Measurements from ENCODE around the gene WDR7.

WDR7 gene

DNA sequence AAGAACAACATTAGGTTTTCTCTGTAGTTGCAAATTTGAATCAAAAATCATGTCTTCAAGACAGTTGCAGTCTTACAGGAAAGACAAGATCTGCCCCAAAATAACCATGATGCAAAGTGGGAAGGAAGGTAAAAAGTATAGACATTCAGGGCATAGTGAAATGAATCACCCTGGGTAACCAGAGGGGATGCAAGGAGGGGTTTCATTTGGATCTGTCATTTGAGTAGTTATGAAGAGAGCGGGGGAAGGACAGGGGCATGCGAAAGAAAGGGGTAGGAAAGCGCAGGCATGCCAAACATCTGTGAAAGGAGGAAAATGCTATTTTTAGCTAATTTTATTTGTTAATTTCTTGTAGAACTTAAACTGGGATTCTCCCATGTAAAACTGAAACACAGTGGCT lies 276.6 kb downstream of the WDR7 start:
- DNase-seq (ENCODE audit: insufficient read length, low spot score), result no peak
- FAIRE-seq, result no peak

DNA sequence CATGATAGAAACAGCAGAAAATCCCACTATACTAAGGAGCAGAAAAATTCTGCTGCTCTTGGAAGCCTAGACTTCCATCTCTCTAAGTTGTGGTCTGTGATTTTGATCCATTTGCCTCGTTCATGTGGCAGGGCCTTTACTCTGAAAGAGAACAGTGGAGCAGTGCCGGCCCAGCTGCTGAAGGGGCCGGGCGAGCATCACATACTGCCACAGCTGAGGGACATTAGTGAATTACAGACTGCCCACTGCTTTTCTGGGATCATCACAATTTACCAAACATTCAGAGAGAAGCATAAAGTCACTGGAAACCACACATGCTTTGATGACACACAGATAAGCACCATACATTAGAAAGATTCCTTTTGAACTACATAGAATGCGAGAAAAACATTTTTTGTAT lies 278.7 kb downstream of the WDR7 start:
- no peak for FAIRE-seq

DNA sequence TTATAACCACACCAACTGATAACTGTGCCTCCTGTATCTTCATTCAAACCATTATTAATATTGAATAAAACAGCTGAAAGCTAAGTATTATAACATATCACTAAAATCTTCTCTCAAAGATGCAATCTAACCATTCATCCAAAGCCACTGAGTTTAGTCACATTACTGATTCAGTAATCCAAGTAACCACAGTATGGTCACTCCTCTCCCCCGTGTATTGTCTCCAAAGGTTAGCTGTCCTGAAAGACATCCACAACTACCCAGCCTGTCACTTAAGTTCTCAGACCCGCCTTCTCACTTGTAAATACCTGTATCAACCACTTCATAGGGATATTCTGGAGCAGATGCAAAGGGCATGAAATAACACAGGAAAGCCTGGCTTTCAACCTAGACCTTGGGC lies 282.3 kb downstream of the WDR7 start:
- DNase-seq (ENCODE audit: insufficient read length, low spot score) (no peak), FAIRE-seq (no peak)

More for the DNA sequence above, 278.7 kb downstream of the WDR7 start:
- no peak for DNase-seq (ENCODE audit: insufficient read length, low spot score)

DNA sequence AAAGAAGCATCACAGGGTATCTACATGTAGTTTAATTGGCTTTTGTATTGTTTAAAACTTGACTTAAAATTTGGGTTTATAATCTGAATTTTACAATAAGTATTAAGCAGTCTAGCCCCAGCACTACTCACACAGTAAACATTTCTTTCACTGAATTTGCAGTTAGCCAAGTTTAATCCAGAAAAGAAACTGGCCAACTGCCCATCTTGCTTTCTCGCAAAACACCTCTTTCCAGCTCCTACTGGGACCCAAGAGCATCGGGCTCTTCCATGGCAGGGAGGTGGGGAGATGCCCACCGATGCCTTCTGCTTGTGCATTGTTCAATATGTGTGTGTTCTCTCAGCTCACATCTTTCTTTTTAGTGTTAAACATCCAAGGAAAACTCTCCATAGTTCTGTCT lies 283.0 kb downstream of the WDR7 start:
- DNase-seq (ENCODE audit: insufficient read length, low spot score) (no peak), FAIRE-seq (no peak)

DNA sequence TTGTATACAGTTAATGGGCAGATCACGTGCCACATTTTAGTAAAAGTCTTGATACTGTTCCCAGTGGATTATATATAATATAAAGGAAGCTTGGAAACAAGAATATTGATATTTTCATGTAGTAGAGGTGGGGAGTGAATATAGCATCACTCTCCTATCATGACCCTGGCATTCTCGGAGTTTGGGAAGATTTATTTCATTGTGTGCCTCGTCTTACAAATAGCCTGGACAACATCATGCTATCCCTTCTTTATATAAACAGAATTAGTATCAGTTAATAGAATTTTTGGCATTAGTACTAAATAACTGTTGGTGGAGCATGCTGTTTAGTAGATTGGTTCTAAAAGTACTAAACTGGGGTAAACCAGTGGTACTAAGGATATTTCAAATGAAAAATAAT lies 283.7 kb downstream of the WDR7 start:
- DNase-seq (ENCODE audit: insufficient read length, low spot score), result no peak
- FAIRE-seq, result no peak

DNA sequence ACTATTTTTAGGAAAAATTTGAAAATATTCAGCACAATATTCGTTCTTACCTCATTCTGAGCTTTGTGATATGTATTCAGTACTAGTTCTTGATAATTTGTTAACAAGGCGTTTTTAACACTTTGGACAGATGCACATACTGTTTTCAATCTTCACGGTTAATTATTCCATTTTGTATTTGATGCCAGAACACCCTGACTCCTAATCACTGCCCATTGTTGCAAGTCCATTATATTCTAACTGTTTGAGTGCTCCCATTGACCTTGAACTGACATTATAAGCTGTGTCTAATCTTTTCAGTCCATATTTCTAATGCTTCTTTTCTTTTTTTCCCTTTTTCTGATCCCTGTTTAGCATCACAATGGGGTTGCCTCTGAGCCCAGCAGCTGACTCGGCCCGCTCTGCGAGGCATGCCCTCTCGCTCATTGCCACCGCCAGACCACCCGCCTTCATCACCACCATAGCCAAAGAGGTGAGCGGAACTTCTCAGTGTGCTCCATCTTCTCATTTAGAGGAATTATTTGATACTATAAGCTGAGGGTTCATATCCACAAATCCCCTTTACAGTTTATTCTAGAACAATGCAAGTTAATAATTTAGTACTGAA lies 284.4 kb downstream of the WDR7 start:
- DNase-seq (ENCODE audit: insufficient read length, low spot score), result no peak
- no peak for FAIRE-seq

DNA sequence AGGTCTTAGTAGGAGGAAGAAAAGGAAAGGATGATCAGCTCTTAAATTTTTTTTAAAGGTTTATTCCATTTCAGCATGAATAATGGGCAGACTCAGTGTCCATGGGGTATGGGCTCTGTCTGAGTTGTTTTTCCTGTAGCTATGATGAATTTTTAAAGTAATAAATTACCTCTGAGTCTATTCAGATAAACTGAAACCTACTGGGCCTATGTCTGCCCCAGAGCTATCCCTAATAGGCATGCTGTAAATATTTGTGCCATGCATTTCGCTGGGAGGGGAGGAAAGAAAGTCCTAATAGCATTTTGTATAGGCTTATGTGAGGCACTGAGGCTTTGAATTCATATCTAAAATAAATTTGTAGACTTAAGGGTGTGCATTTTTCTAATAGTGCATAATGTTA lies 285.3 kb downstream of the WDR7 start:
- FAIRE-seq, result no peak

DNA sequence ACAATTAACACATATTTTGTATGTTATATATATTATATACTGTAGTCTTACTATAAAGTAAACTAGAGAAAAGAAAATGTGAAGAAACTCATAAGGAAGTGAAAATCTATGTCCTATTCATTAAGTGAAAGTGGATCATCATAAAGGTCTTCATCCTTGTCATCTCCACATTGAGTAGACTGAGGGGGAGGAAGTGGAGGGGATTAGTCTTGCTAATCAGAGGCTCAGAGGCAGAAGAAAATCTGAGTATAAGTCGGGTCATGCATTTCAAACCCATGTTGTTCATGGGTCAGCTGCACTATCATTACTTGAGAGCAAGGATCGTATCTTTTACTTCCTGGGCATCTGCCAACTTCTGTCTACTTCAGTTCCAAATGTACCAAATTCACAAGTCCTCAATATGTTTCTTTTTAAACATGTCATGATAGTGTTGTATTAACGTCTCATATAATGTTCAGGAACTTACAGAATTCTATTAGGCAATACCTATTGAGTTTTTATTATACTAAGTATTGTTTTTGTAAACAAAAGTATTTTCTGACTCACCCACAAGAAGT lies 286.8 kb downstream of the WDR7 start:
- FAIRE-seq (no peak), DNase-seq (ENCODE audit: insufficient read length, low spot score) (no peak)

More for the DNA sequence above, 285.3 kb downstream of the WDR7 start:
- no peak for DNase-seq (ENCODE audit: insufficient read length, low spot score)

DNA sequence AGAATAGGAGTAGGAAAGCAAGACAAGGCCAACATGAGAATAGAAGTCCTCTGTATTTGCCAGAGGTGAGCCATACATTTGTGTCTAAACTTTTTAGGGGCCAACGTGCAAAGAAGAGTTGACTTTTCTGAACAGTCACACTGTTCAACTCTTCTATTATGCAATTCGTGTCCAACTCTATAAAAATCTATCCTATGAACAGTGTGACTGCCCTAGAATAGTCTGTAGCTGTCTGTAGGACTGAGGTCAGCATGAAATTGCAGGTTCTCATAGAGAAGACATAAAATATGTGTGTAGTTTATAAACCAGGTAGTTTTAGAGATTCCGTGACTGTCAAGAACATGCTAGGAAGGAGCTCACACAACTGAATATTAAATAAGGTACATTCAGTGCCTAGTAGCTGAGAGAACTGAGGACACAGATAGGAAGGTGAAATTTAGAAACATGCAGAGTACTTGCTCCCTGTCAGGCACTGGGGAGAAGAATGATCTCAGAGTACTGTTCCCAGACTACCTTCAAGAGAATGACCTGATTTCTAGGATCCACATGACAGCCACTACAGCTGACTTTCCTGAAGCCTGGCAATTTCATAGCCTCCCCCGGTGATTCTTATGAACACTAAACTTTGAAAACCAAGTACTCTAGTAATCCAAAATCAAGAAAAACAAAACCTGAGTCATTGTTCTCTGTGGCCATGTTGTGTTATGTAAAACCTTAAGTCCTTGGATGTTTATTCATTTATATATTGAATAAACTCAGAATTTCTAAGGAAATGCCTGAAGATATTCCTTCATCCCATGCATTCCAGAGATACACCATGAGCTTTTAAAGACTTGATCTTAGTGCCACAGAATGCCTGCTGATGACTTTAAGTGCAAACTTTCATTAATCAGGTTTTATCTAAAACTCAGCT lies 294.3 kb downstream of the WDR7 start:
- DNase-seq (ENCODE audit: insufficient read length, low spot score), result no peak
- FAIRE-seq, result no peak

DNA sequence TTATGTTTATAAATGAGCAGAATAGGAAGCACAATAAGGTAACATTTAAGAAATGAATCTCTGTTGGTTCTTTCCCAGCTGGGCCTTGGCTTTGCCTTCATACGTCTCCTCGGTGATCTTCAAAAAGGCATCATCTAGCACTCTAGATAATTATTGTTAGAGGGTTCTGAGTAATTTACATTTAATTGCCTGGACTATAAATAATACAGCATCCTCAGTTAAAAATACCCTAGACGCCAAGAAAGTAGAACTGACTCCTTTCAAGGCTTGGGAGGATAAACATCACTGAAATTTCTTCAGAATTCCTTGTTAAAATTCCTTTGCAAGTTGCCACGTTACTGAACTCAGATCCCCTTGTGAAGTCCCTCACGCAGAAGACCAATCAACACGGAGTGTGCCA lies 296.1 kb downstream of the WDR7 start:
- DNase-seq (ENCODE audit: insufficient read length, low spot score) (no peak), FAIRE-seq (no peak)

DNA sequence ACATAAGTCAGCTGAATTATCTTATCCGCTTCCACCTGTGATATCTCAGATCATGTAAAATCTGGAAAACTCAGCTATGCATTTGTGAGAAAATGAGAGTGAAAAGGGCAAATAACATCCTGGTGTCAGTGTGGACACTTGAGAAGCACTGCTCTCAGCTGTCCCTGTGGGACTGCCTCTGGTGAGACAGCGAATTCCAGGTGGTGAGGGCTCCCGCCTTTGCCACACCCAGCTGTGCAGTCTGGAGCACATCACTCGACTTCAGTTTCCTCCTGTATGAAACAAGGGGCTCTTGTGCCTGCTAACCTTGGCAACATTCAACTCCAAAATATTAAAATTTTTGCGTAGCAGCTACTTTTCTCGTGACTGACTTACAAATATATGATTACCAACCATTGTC lies 300.9 kb downstream of the WDR7 start:
- FAIRE-seq (no peak), DNase-seq (ENCODE audit: insufficient read length, low spot score) (no peak)

DNA sequence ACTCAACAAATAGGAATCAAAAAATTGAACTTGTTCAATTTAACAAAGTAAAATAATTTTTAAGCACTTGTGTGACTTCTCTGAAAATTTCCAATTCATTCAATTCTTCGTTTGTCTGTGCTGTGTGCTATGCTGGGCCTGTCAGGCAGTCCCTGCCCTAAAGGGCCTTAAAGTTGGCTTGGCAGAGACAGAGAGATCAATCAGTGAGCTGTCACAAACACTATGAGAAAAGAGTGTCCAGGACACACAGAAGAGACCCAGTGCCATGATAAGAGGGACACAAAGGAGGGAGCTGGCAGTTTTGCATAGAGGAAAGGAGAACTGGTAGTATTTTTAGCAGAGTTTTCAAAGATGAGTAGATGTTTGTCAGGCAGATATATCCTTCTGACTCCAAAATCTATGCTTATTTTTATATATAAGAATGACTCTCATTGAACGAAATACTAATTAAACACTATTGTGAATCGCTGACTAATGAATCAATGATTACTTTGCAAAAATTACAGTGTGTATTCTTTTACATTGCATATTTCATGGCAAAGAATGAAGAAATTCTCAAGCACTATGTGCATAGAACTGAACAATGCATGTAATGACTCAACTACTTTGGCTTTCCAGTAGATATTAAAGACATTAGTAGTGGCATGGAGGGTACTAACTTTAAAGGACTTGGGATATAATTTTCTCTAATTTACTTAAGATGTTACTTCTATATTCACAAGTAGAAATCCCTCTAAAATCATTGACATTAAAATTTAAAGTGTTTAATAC lies 302.5 kb downstream of the WDR7 start:
- no peak for DNase-seq (ENCODE audit: insufficient read length, low spot score)
- FAIRE-seq, result no peak

DNA sequence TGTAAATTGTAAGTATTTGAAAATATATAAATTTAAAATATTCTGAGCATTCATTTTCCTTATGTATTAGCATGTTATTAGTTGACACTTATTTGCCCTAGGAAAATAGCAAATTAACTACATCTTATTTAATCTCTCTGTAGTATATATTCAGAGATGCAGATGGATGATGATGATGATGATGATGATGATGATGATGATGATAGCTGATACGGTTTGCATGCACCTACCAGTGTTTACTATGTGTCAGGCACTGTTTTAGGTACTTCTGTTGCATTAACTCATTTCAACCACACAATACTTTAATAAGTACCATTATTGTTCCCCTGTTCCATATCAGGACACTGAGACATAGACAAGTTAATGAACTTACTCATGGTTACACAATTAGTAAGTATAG lies 304.3 kb downstream of the WDR7 start:
- DNase-seq (ENCODE audit: insufficient read length, low spot score) (no peak), FAIRE-seq (no peak)

DNA sequence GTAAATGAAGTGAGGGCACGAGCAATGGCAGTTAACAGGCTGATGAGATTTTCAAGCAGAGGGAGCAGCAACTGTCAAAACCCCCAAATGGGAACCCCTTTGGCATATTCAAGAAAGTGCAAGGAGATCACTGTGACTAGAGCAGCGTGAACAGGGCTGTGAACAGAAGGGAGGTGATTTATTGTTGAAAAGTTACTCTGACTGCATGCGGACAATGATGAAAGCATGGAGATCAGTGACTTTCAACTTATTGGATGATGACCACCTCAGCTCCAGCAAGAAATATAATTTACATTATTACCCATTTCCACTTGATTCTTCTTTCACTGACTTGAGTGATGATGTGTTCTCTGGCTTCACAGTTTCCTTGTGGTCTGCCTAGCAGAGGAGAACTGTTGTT lies 308.0 kb downstream of the WDR7 start:
- no peak for FAIRE-seq
- no peak for DNase-seq (ENCODE audit: insufficient read length, low spot score)

DNA sequence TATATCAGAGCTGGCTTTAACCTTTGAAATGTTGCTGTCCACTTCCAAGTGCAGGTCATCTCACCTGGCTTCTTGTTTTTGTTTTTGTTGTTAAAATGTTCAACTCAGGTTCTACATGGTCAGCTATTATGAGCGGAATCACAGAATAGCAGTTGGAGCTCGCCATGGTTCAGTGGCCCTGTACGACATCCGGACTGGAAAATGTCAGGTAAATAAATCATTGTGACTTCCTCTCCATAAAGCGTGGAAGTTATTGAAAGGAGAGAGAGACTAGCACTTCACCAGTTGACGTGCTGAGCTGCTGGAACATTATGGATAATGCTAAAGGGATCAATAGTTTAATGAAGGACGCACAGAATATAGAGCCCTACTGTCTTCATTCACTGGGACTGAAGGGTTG lies 311.2 kb downstream of the WDR7 start:
- DNase-seq (ENCODE audit: insufficient read length, low spot score) (no peak), FAIRE-seq (no peak)

DNA sequence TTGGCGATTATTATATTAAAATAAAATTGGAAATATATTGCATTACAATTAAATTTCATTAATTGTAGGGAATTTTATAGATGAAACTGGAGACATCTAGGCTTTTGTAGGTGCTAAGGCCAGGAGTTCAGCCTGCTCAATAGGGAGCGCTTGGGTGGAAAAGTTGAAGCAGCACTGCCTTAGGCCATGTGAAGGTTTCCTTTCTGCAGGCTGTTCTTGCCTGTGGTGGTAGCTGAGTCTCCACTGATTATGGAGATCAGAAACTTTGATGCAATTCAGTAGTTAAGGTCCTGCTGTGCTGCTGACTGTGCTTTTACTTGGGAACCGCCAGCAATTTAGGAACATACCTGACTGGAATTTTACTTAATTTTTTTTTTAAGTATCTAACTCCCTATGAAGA lies 315.9 kb downstream of the WDR7 start:
- DNase-seq (ENCODE audit: insufficient read length, low spot score) (no peak), FAIRE-seq (no peak)

DNA sequence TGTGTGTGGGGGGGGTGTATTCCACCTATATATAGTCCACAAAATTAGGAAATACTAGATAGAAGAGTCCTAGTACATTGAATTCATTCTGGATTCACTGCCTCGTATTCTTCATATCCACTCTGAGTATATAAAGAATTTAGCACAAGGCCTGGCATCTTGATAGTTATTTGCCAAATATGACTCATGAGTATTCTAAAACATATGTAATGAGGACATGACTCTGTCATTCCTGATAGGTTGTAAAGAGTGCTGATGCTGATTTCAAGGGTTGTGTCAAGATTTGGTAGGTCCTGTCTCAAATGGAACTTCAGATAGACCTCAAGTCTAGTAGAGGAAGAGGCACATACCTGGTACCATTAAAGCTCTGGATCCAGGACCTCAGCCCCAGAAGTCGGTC lies 322.3 kb downstream of the WDR7 start:
- FAIRE-seq, result no peak
- no peak for DNase-seq (ENCODE audit: insufficient read length, low spot score)

DNA sequence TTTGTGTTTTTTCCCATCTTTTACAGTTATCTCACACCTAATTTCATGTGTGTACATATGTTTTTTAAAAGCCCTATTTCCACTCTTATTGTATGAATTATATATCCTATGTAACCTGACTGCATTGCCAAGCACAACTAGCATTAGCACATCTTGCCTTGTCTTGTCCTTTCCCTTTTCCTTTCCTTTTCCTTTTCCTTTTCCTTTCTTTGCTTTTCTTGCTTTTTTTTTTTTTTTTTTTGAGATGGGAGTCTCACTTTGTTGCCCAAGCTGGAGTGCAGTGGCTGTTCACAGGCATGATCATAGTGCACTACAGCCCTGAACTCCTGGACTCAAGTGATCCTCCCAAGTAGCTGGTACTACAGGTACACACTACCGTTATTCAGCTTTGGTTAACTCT lies 323.0 kb downstream of the WDR7 start:
- no peak for DNase-seq (ENCODE audit: insufficient read length, low spot score)
- no peak for FAIRE-seq

DNA sequence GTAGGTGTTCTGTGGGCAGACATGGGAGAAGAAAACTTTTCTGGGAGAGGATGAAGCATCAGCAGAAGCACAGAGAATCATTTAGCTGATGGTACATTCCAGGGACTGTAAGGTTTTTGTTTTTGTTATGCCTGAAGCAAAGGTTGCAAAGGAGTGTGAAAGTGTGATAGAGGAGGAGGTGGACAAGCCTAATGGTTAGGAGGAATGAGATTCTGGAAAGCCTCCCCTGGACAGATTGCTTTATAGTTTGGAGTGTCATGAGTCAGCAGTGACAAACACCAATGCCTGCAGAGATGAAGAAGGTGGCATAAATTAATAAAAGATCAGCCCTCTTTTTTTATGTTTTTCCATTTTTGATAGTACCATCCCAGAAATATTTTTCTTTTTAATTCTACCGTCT lies 324.1 kb downstream of the WDR7 start:
- no peak for FAIRE-seq
- DNase-seq (ENCODE audit: insufficient read length, low spot score), result no peak

DNA sequence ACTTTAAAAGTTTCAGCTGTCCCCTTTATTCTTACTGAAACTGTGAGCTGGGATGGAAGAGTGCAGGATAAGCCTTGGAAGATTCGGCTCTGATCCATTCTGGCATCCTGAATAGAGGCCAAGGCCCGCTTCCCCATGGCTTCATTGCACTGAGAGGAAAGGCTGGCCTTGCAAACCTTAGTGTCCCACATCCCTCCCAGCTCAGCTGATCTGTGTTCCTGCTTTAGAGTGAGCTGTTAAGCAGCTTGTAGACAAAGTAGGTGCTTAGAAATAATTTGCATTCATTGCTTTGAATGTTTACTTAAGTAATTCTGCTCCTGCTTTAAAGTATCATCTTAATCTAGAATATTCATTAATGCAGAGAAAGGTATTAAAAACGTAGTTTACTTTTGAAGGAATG lies 326.1 kb downstream of the WDR7 start:
- FAIRE-seq (no peak), DNase-seq (ENCODE audit: insufficient read length, low spot score) (no peak)

DNA sequence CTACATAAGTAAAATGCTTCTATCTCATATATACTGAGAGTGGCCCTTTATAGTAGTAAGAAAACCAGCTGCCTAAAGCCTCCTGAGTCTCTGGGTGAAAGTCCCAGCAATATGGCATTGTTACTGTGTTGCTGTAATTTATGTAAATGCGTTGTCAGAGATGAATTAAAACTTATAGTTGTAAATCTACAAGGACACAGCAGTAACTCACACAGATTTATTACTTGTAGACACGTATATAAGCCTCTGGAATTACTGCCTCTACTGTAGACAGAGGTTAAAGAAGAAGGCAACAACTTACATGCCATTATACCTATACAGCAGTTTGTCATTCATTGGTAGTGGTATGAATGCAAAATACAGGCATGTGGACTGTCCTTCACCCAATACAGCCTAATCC lies 326.6 kb downstream of the WDR7 start:
- no peak for FAIRE-seq

More for the DNA sequence above, 326.6 kb downstream of the WDR7 start:
- DNase-seq (ENCODE audit: insufficient read length, low spot score), result no peak
